Heart left ventricle (tissue), 16 donors: ENCODE measurements around the gene NPIPA3. TPM values are rescaled to one million over a fixed set of nuclear protein-coding genes. Genes with fewer than 3 reads are reported as not detected.
"Not testable (repeated sequence)": the region's sequence is repeated elsewhere in the genome, so short reads cannot be mapped to it uniquely, and the experiment has no call there.

Experiments
- ATAC-seq, 4 donors: fragments of 200-7000 bp; cut with Tn5 transposase; one replicate each; pipeline ENCODE4 v1.9.1; 2020 to 2022; ENCODE audit warnings: moderate library complexity in 4 of 4, mild to moderate bottlenecking in 3 of 4, moderate number of reproducible peaks in 1 of 4
- DNase-seq, 5 donors: peaks; one replicate each; pipeline ENCODE4 v3.0.0-alpha.2; 2020
- H3K27ac ChIP-seq, 12 donors: fragments of 200-600 bp; sonication (generic) in 4 of 12; one replicate each; pipeline versions ENCODE4 v1.5.0 to v1.8.0; 2016 to 2022; ENCODE audit warnings: mild to moderate bottlenecking in 2 of 12
- H3K27me3 ChIP-seq, 9 donors: fragments of 200-600 bp; sonication (generic) in 2 of 9; one replicate each; pipeline versions ENCODE4 v1.5.1 to v1.8.0; 2016 to 2022; ENCODE audit warnings: mild to moderate bottlenecking in 3 of 9
- H3K36me3 ChIP-seq, 9 donors: fragments of 200-600 bp; sonication (generic) in 2 of 9; one replicate each; pipeline versions ENCODE4 v1.5.0 to v1.8.0; 2018 to 2022; ENCODE audit warnings: mild to moderate bottlenecking in 2 of 9
- H3K4me1 ChIP-seq, 12 donors: fragments of 200-600 bp; sonication (generic) in 4 of 12; one replicate each; pipeline versions ENCODE4 v1.5.0 to v1.8.0; 2016 to 2022; ENCODE audit warnings: mild to moderate bottlenecking in 3 of 12
- H3K4me3 ChIP-seq, 12 donors: fragments of 200-600 bp; sonication (generic) in 4 of 12; one replicate each; pipeline versions ENCODE4 v1.5.0 to v1.8.0; 2017 to 2022; ENCODE audit warnings: mild to moderate bottlenecking in 9 of 12, moderate library complexity in 4 of 12
- H3K9me3 ChIP-seq, 12 donors: fragments of 200-600 bp; sonication (generic) in 4 of 12; one replicate each; pipeline versions ENCODE4 v1.5.0 to v1.8.0; 2016 to 2022; ENCODE audit warnings: mild to moderate bottlenecking in 1 of 12
- WGBS, 4 donors: extraction: QIAGEN DNeasy Blood & Tissue Kit in 2 of 4; methylation state at CpG; one replicate each; pipeline versions ENCODE4 v1.1.5 to v1.1.7; 2013 to 2018; 5-methylcytosine and 5-hydroxymethylcytosine counted together
- intact Hi-C, 10 donors: fragments of 100-400 bp; cut with DNase I; formaldehyde crosslinking; loops; one replicate each; pipeline versions ENCODE4 v1.11.1 to v1.14.2; 2022
- polyA plus RNA-seq, 2 donors: library from polyadenylated mRNA; stranded (reverse); fragments of 200-250 nt; gene quantifications; one replicate each; pipeline ENCODE4 v1.2.3, GENCODE V29; 2013
- total RNA-seq, 9 donors: library from RNA; depleted of rRNA in 2 of 9; stranded (reverse); fragments of >200 nt in 2 of 9; fragmentation: NEBNext Ultra II Directional in 3 of 9; extraction: Animal tissue kit (Norgen Biotek cat#: 25700) in 3 of 9; gene quantifications; one replicate each; pipeline versions ENCODE4 v1.1.0 to v1.2.4, GENCODE V29; 2016 to 2023
- donor health status: ischemic (EF 13 %, LVEDD 7.1; RV severe dilation, severe dysfunction).
- donor health status: healthy with polysubstance abuse.
- donor health status: DM: no; HTN: yes; CAD: no.
- donor health status: DM: no; HTN: no; CAD: no.
- donor health status: ischemic (EF 25% LVEDD 6.9; RV normal size, moderate dysfunction).
- donor health status: ischemic (EF 25% LVEDD 5.7; RV mildly dilated, moderate dysfunction).
- donor health status: healthy.
- donor health status: DM: yes; HTN: yes; CAD: no.
- donor health status: ischemic (EF 35%, LVEDD 5.7; RV mildly dilated, moderate dysfunction).
- donor health status: nonischemic (EF 11% LVEDD 7.7; RV severe dilation, severe dysfunction).
- donor health status: DM: yes; HTN: yes; CAD: no.
- donor health status: PGD.
- donor health status: ischemic (EF 29% LVEDD 5.4; RV normal size, mild dysfunction).
- donor health status: nonischemic (EF 23%, LVEDD 6.1; RV moderate dilation, normal function).

The NPIPA3 gene
- total and polyA plus RNA-seq, 11 donors: 0.47 to 4.0 (median 1.4) TPM; not detected in 5

GRCh38 chr16:14702672-14703071, 539 bp upstream of the NPIPA3 start:
- H3K36me3 ChIP-seq, DNase-seq, H3K27ac ChIP-seq, H3K4me1 ChIP-seq, H3K9me3 ChIP-seq, intact Hi-C loops, H3K4me3 ChIP-seq, H3K27me3 ChIP-seq: not testable (repeated sequence)
- ATAC-seq: peak in 1 of 4 donors; percentile 6
- WGBS, 4 donors: no CpG with 5 or more reads among the region's 11 CpGs

GRCh38 chr16:14733233-14733632, 30.0 kb downstream of the NPIPA3 start:
- H3K4me1 ChIP-seq, H3K9me3 ChIP-seq, H3K27ac ChIP-seq, ATAC-seq, H3K36me3 ChIP-seq, intact Hi-C loops, DNase-seq, H3K4me3 ChIP-seq, H3K27me3 ChIP-seq: not testable (repeated sequence)
- WGBS, 4 donors: no CpG with 5 or more reads among the region's 28 CpGs

GRCh38 chr16:14740832-14741385, 37.7 kb downstream of the NPIPA3 start:
- WGBS, 4 donors: 51 to 57% methylated on average over 2 of the region's 10 CpGs; no CpG with 5 or more reads in 2 of the 4 donors
- ATAC-seq, H3K4me1 ChIP-seq: not testable (repeated sequence)

GRCh38 chr16:14741794-14742193, 38.6 kb downstream of the NPIPA3 start:
- H3K27me3 ChIP-seq, H3K36me3 ChIP-seq, intact Hi-C loops, H3K4me3 ChIP-seq, H3K27ac ChIP-seq, DNase-seq, H3K4me1 ChIP-seq, H3K9me3 ChIP-seq: not testable (repeated sequence)
- WGBS, 4 donors: no CpG with 5 or more reads among the region's 11 CpGs
- peak in 1 of 4 donors; percentile 15 for ATAC-seq

More at GRCh38 chr16:14740832-14741385, 37.7 kb downstream of the NPIPA3 start:
- H3K36me3 ChIP-seq, H3K9me3 ChIP-seq, DNase-seq, intact Hi-C loops, H3K4me3 ChIP-seq, H3K27ac ChIP-seq, H3K27me3 ChIP-seq: not testable (repeated sequence)

- H3K4me1 ChIP-seq, H3K4me3 ChIP-seq, H3K9me3 ChIP-seq, DNase-seq, intact Hi-C loops, H3K27me3 ChIP-seq, H3K27ac ChIP-seq, H3K36me3 ChIP-seq: not testable (repeated sequence)
- peak; percentile 85 to 99 (median 99) for ATAC-seq
- WGBS, 4 donors: no CpG with 5 or more reads among the region's 73 CpGs
Observed at GRCh38 chr16:14742273-14743128, 39.3 kb downstream of the NPIPA3 start, which contains the start of gene NPIPA2. TSS of gene NPIPA2 (plus strand) at chr16:14742533. CDS start at chr16:14748066, 5,533 bp downstream.

GRCh38 chr16:14773654-14774053, 70.4 kb downstream of the NPIPA3 start:
- H3K27ac ChIP-seq, intact Hi-C loops, H3K27me3 ChIP-seq, H3K4me1 ChIP-seq, H3K4me3 ChIP-seq, DNase-seq, ATAC-seq, H3K36me3 ChIP-seq, H3K9me3 ChIP-seq: not testable (repeated sequence)
- no CpG with 5 or more reads among the region's 2 CpGs for WGBS, 4 donors

- intact Hi-C loops, H3K27me3 ChIP-seq, ATAC-seq, DNase-seq, H3K4me1 ChIP-seq, H3K27ac ChIP-seq, H3K4me3 ChIP-seq, H3K9me3 ChIP-seq, H3K36me3 ChIP-seq: not testable (repeated sequence)
- 85 to 89% methylated on average over 1 of the region's 2 CpGs; no CpG with 5 or more reads in 2 of the 4 donors for WGBS, 4 donors
Observed at GRCh38 chr16:14775624-14776023, 72.4 kb downstream of the NPIPA3 start.

Other genes with a start within 250 kb of the NPIPA3 start
- gene PARN, start 73.2 kb upstream of the NPIPA3 start, total RNA-seq: 10 to 100 TPM; 16.3 to 25.9 (median 20.3) TPM
- gene PARN, start 73.2 kb upstream of the NPIPA3 start, polyA plus RNA-seq: 10 to 100 TPM in 1 of 2 donors, 1 to 10 TPM in 1; 7.7 to 16.7 TPM
- 10 to 100 TPM; 30.0 to 47.9 (median 37.2) TPM for gene BFAR, start 70.5 kb upstream of the NPIPA3 start, total RNA-seq
- 10 to 100 TPM; 21.5 to 52.6 TPM for gene BFAR, start 70.5 kb upstream of the NPIPA3 start, polyA plus RNA-seq
- not detected for gene PLA2G10, start 9.1 kb upstream of the NPIPA3 start, total RNA-seq
- gene PLA2G10, start 9.1 kb upstream of the NPIPA3 start, polyA plus RNA-seq: not detected
- 1 to 10 TPM in 5 of 9 donors, under 1 TPM in 1, not detected in 3; 0.47 to 3.3 (median 1.9) TPM for gene NPIPA2, start 39.1 kb downstream of the NPIPA3 start, total RNA-seq
- 1 to 10 TPM in 1 of 2 donors, under 1 TPM in 1; 0.83 to 1.2 TPM for gene NPIPA2, start 39.1 kb downstream of the NPIPA3 start, polyA plus RNA-seq
- gene NOMO1, start 130.3 kb downstream of the NPIPA3 start, total RNA-seq: 100 to 1,000 TPM in 4 of 9 donors, 10 to 100 TPM in 5; 70.6 to 180 (median 97.3) TPM
- 10 to 100 TPM; 30.7 to 93.4 TPM for gene NOMO1, start 130.3 kb downstream of the NPIPA3 start, polyA plus RNA-seq
- gene NPIPA1, start 234.0 kb downstream of the NPIPA3 start, total RNA-seq: 10 to 100 TPM; 24.7 to 54.2 (median 40.7) TPM
- gene NPIPA1, start 234.0 kb downstream of the NPIPA3 start, polyA plus RNA-seq: 10 to 100 TPM; 32.2 to 65.3 TPM